Neural cell (in vitro differentiated cells): Measurements from ENCODE around the gene SSBP4. TPM values are rescaled to one million over a fixed set of nuclear protein-coding genes. Genes with fewer than 3 reads are reported as not detected.

ENCODE experiments used
- H2AFZ ChIP-seq: fragments of 200-600, 300-800 bp; sonication (generic), shearing (Covaris generic); 2 replicates; pipeline ENCODE4 v1.6.0; 2014; ENCODE audit warnings: low read depth, mild to moderate bottlenecking, antibody characterized with exemption, low read length, moderate library complexity
- H3F3A ChIP-seq: fragments of 200-600 bp; shearing (Covaris generic); 2 replicates; pipeline ENCODE4 v1.6.1; 2016; ENCODE audit warnings: mild to moderate bottlenecking, moderate library complexity, mixed read lengths, antibody characterized with exemption, low read length; ENCODE audit not compliant: insufficient read depth, poor library complexity, severe bottlenecking
- H3K27ac ChIP-seq: fragments of 200-600, 300-800 bp; sonication (generic), shearing (Covaris generic); 2 replicates; pipeline ENCODE4 v1.5.1; 2014; ENCODE audit warnings: mild to moderate bottlenecking, low read length, moderate library complexity
- H3K27me3 ChIP-seq: fragments of 300-800, 200-600 bp; sonication (generic), shearing (Covaris generic); 2 replicates; pipeline ENCODE4 v1.6.0; 2014; ENCODE audit warnings: mild to moderate bottlenecking, low read depth, low read length, moderate library complexity; ENCODE audit not compliant: insufficient read depth
- H3K36me3 ChIP-seq: fragments of 300-800, 200-600 bp; sonication (generic), shearing (Covaris generic); 2 replicates; pipeline ENCODE4 v1.5.1; 2014; ENCODE audit warnings: mild to moderate bottlenecking, antibody characterized with exemption, low read length, moderate library complexity; ENCODE audit not compliant: insufficient read depth
- H3K4me2 ChIP-seq: fragments of 300-800, 200-600 bp; sonication (generic), shearing (Covaris generic); 2 replicates; pipeline ENCODE4 v1.6.0; 2014; ENCODE audit warnings: mild to moderate bottlenecking, low read length
- H3K4me3 ChIP-seq: fragments of 300-800, 200-600 bp; sonication (generic), shearing (Covaris generic); 2 replicates; pipeline ENCODE4 v1.5.1; 2014; ENCODE audit warnings: mild to moderate bottlenecking, low read length, moderate library complexity
- H3K79me2 ChIP-seq: fragments of 200-600 bp; shearing (Covaris generic); replicated peaks from 2 replicates; pipeline ENCODE4 v1.6.0; 2014; ENCODE audit warnings: mild to moderate bottlenecking, low read length, moderate library complexity; ENCODE audit not compliant: insufficient read depth
- H3K9ac ChIP-seq: fragments of 300-800, 200-600 bp; sonication (generic), shearing (Covaris generic); 2 replicates; pipeline ENCODE4 v1.6.1; 2016; ENCODE audit warnings: mild to moderate bottlenecking, low read length, mixed read lengths
- H3K9me2 ChIP-seq: fragments of 200-600 bp; shearing (Covaris generic); 2 replicates; pipeline ENCODE4 v1.6.1; 2016; ENCODE audit warnings: mild to moderate bottlenecking, low read length, mixed read lengths; ENCODE audit not compliant: insufficient read depth
- H3K9me3 ChIP-seq: fragments of 200-600, 300-800 bp; sonication (generic), shearing (Covaris generic); 2 replicates; pipeline ENCODE4 v1.6.1; 2016; ENCODE audit warnings: mild to moderate bottlenecking, mixed run types, low read length, moderate library complexity, mixed read lengths
- H4K20me1 ChIP-seq: fragments of 200-600 bp; shearing (Covaris generic); 2 replicates; pipeline ENCODE4 v1.6.1; 2016; ENCODE audit warnings: mild to moderate bottlenecking, mixed run types; ENCODE audit not compliant: insufficient read depth
- CTCF ChIP-seq: fragments of 450-650 bp; IDR thresholded peaks from 2 replicates; pipeline ENCODE4 v1.5.1; 2014; ENCODE audit warnings: antibody characterized with exemption, mild to moderate bottlenecking, moderate library complexity; ENCODE audit not compliant: poor library complexity, severe bottlenecking
- EP300 ChIP-seq: fragments of 450-650 bp; conservative IDR thresholded peaks from 2 replicates; pipeline ENCODE4 v1.6.1; 2014; ENCODE audit warnings: antibody characterized with exemption, mild to moderate bottlenecking, moderate library complexity; ENCODE audit not compliant: poor library complexity, severe bottlenecking
- EZH2 ChIP-seq: fragments of 200-600, 300-800 bp; shearing (Covaris generic), sonication (generic); IDR thresholded peaks from 2 replicates; pipeline ENCODE4 v1.6.1; 2014; ENCODE audit warnings: antibody characterized with exemption, low read length, borderline replicate concordance, mild to moderate bottlenecking; ENCODE audit not compliant: insufficient read depth, poor library complexity, severe bottlenecking
- MXI1 ChIP-seq: fragments of 450-650 bp; conservative IDR thresholded peaks from 2 replicates; pipeline ENCODE4 v1.6.1; 2014; ENCODE audit warnings: antibody characterized with exemption, mild to moderate bottlenecking; ENCODE audit not compliant: poor library complexity, severe bottlenecking
- POLR2AphosphoS5 ChIP-seq: IDR thresholded peaks from 2 replicates; pipeline ENCODE4 v1.6.1; 2012
- RAD21 ChIP-seq: fragments of 450-650 bp; conservative IDR thresholded peaks from 2 replicates; pipeline ENCODE4 v1.6.1; 2014; ENCODE audit warnings: antibody characterized with exemption, mild to moderate bottlenecking, moderate library complexity
- REST ChIP-seq: IDR thresholded peaks from 2 replicates; pipeline ENCODE4 v1.6.1; 2012; ENCODE audit warnings: borderline replicate concordance
- SMC3 ChIP-seq: fragments of 450-650 bp; conservative IDR thresholded peaks from 2 replicates; pipeline ENCODE4 v1.6.1; 2014; ENCODE audit warnings: antibody characterized with exemption, mild to moderate bottlenecking, moderate library complexity; ENCODE audit not compliant: poor library complexity
- TAF1 ChIP-seq: IDR thresholded peaks from 2 replicates; pipeline ENCODE4 v1.6.1; 2012; ENCODE audit warnings: low read depth
- polyA plus RNA-seq: library from polyadenylated mRNA; depleted of rRNA; stranded (reverse); fragments of >200 nt; gene quantifications from 2 replicates; pipeline ENCODE4 v1.2.3, GENCODE V29; 2014

The SSBP4 gene
- polyA plus RNA-seq, 1 donor from 2014 or later = 166 TPM

- H3K27me3 ChIP-seq = no peaks in the 10 kb centered on the region
- H3K9ac ChIP-seq = no peak overlapping the region
- no peaks in the 10 kb centered on the region for H3K9me2 ChIP-seq
- no peak overlapping the region for H3K4me2 ChIP-seq
- H3K79me2 ChIP-seq = no peaks in the 10 kb centered on the region
- TF ChIP-seq POLR2AphosphoS5 (no peak), REST (no peak), SMC3 (no peak), CTCF (no peak), MXI1 (no peak), EZH2 (no peak), RAD21 (no peak), TAF1 (no peak), EP300 (no peak)
- no peaks in the 10 kb centered on the region for H3K36me3 ChIP-seq
- no peak overlapping the region for H2AFZ ChIP-seq
- no peak overlapping the region for H3K27ac ChIP-seq
- H3K9me3 ChIP-seq = no peaks in the 10 kb centered on the region
- H3K4me3 ChIP-seq = no peak overlapping the region
- no peaks in the 10 kb centered on the region for H4K20me1 ChIP-seq
- no peaks in the 10 kb centered on the region for H3F3A ChIP-seq
These were observed 25.3 kb downstream of the SSBP4 start for GRCh38 chr19:18444513-18444912.

- H2AFZ ChIP-seq = no peak overlapping the region
- TF ChIP-seq RAD21 (no peak), CTCF (no peak), REST (no peak), SMC3 (no peak), POLR2AphosphoS5 (no peak), EZH2 (no peak)
- no peaks in the 10 kb centered on the region for H3K27me3 ChIP-seq
- no peaks in the 10 kb centered on the region for H3K36me3 ChIP-seq
- no peaks in the 10 kb centered on the region for H4K20me1 ChIP-seq
- H3F3A ChIP-seq = no peaks in the 10 kb centered on the region
- no peak overlapping the region for H3K4me2 ChIP-seq
- no peak overlapping the region for H3K9ac ChIP-seq
- H3K27ac ChIP-seq = no peak overlapping the region
- H3K9me3 ChIP-seq = no peaks in the 10 kb centered on the region
- no peaks in the 10 kb centered on the region for H3K79me2 ChIP-seq
- no peaks in the 10 kb centered on the region for H3K9me2 ChIP-seq
- H3K4me3 ChIP-seq = no peak overlapping the region
These were observed 26.2 kb downstream of the SSBP4 start for GRCh38 chr19:18445262-18445948.
